ENCODE results near the gene STK32C.

The STK32C gene

DNA sequence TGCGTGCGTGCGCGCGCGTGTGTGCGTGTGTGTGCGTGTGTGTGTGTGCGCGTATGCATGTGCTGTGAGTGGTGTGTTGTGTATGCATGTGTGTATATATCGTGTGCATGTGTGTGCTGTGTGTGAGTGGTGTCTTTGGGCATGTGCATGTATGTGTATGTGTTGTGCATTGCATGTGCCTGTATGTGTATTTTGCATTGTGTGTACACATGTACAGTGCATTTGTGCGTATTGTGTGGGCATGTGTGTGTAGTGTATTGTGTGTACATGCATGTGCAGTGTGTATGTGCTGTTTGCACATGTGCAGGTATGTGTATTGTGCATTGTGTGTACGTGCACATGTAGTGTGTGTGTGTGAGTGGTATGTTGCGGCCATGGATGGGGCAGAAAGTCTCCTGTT, 127.0 kb downstream of the STK32C start:
- Mint-ChIP-seq H3K27ac (no peak overlapping the region), H3K36me3 (no peaks in the 10 kb centered on the region), H3K9me3 (peaks cover 2% of the 10 kb centered on the region), H3K4me3 (no peak overlapping the region), H3K27me3 (peaks cover 58% of the 10 kb centered on the region), H3K4me1 (peaks cover 7% of the 10 kb centered on the region)
- no peak for ATAC-seq

DNA sequence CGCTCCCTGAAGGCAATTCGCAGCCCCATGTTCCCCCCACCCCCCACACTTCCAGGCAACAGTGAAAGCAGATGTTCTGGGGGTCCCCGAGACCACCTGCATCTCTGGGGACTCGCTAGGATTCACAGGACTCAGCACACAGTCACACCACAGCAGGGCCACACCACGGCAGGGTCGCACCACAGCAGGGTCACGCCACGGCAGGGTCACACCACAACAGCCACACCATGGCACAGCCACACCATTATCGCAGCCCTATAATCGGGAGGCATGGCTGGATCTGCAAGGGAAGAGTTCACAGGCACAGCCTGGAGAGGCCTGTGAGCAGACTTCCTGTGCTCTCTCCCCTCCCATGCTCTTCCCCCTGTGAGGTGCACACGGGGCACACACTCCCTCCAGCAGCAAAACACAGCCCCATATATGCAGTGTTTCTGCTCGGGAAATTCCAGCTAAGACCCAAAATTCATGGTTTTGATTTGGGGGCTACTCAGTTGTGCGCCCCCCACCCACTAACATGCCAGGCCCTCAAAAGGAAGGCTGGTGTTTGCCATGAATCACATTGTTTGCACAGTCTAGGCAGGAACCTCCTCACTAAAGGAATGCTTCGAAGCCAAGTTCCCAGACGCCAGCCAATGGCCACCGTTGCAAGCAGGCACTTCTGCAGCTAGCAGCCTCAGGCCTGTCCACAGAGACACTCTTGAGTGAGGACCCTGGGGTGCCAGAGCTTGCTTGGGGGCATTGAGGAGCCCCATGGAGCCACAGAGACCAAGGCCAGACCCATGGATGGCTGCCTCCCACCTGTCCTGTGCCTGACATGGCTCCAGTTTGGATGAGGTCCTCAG, 128.0 kb downstream of the STK32C start:
- Mint-ChIP-seq H3K4me1 (peaks cover 7% of the 10 kb centered on the region), H3K4me3 (no peak overlapping the region), H3K36me3 (no peaks in the 10 kb centered on the region), H3K9me3 (peaks cover 2% of the 10 kb centered on the region), H3K27ac (no peak overlapping the region), H3K27me3 (peaks cover 60% of the 10 kb centered on the region)
- no peak for ATAC-seq

DNA sequence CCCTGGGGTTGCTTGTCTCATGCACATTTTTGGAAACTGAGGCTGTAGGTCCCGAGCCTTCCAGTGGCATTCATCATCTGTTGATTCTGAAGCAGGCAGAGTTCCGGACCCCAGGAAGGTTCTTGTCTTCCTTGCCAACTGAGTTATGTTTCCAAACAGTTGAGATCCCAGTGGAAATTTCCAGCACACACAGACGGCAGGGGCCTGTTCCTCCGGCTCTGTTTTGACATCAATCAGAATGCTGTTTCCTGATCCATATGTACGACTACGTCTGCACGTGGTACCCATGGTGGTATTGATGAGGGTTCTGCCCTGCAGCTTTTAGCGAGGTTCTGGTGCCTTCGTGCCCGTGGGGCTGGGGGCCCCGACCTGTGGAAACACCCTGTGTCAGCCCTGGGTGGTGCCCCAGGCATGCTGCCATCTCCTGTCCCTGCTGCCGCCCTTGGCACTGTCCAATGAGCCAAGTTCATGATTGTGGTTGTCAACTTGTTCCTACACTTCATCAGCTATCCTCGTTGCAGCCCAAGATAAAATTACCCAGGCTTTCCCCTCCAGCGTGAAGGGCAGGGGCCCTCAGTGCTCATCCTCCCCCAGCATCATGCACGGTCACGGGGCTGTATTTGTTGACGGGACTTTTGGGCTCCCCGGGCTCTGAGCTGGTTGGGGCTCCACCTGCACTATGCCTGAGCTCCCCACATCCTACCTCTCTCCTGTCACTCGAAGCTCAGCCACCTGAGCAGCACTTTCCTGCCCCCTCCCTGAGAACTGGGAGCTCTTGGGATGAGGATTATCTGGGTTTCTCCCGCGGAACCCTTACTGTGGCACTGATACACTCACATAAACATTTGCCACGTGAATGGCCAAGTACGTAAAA, 128.8 kb downstream of the STK32C start:
- no peak overlapping the region for H3K4me3 Mint-ChIP-seq
- peaks cover 2% of the 10 kb centered on the region for H3K9me3 Mint-ChIP-seq
- H3K36me3 Mint-ChIP-seq: no peaks in the 10 kb centered on the region
- H3K27me3 Mint-ChIP-seq: peaks cover 59% of the 10 kb centered on the region
- H3K4me1 Mint-ChIP-seq: peaks cover 7% of the 10 kb centered on the region
- ATAC-seq: no peak
- no peak overlapping the region for H3K27ac Mint-ChIP-seq

DNA sequence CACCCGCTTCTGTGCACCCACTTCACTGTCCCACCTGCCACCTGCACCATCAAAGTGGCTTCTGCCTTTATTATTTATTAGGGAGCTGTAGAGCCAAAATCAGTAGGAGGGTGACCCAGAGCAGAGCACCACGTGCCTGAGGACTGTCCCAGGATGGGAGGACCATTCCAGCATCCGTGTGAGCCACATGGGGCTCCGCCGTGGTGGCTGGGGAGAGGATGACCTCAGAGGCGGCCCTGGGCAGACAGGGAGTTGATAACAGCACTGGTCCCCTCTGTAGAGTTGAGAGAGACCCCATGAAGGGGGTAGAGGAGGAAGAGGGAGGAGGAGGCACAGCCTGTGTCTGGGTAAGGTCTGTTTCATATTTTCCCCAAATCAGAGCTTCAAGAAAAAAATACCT, 129.7 kb downstream of the STK32C start:
- ATAC-seq: no peak
- Mint-ChIP-seq H3K9me3 (peaks cover 7% of the 10 kb centered on the region), H3K36me3 (no peaks in the 10 kb centered on the region), H3K27ac (no peak overlapping the region), H3K4me3 (no peak overlapping the region), H3K27me3 (peaks cover 63% of the 10 kb centered on the region), H3K4me1 (peaks cover 7% of the 10 kb centered on the region)

DNA sequence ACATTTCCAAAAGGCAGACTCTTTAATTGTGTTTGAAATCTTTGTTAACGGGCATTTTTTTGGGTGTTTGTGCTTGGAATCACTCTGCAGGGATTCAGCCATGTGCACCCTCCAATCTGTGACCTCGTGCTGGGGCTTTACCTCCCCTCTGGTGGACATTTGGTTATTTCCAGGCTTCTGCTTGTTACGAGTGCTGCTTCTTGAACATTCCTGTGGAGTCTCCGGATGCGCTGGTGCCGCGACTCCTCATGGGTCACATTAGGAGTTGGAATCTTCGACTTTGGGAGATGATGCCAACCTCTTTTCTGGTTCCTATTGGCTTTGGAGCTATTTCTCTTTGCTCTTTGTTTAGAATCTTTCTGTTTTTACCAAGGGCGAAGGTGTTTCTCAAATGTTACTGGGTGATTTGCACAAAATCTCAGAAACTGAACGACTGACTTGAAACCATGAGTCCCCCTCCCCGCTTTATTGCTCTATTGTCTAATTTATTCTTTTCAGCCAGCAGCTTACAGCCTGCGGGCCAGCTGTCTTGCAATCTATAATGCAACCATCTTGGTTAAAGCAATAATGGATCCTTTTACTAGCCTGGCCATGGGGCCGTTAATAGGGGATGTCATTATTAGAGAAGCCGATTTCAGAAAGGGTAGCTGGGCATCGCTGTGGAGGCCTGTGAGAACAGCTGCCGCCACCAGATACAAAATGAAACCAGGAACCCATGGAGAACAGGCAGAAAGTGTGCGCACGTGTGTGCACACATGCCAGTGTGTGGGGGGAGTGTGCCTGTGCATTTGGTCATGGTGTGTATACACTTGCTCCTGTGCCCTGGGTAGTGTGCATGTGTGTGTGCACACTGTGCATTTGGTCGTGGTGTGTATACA, 130.9 kb downstream of the STK32C start:
- H3K27me3 Mint-ChIP-seq: peaks cover 75% of the 10 kb centered on the region
- H3K9me3 Mint-ChIP-seq: peaks cover 7% of the 10 kb centered on the region
- H3K4me1 Mint-ChIP-seq: peaks cover 7% of the 10 kb centered on the region
- no peaks in the 10 kb centered on the region for H3K36me3 Mint-ChIP-seq
- no peak overlapping the region for H3K27ac Mint-ChIP-seq
- no peak for ATAC-seq
- no peak overlapping the region for H3K4me3 Mint-ChIP-seq

DNA sequence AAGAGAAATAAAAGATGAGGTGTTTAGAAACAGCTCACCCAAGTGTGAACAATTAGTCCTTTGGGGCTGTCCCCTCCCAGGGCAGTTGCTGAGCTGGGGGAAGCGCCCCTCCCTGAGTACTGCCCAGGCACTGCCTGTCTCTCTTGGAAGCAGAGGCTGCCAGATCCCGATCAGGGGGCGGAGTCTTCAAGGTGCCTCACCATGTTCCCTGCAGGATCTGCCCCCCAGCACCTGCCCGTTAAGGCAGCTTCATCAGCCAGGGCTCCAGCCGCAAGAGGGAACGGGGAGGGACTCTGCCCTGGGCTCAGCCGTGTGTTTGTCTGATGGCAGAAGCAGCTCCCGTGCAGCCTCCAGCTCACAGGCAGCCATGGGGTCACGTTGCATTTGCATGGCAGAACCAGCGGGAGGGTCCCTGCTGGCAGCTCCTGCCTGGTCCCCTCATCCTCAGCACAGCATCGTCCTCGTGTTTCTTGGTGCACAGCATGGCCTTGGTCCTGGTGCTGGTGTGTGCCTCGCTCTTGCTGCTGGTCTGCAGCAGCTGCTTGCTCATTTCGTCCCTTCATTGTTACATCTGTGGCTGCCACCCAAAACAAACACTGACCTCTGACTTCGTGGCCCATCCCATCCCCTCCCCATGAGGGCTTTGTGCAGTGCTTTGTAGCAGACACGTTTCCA, 131.7 kb downstream of the STK32C start:
- Mint-ChIP-seq H3K36me3 (no peaks in the 10 kb centered on the region), H3K4me1 (peaks cover 7% of the 10 kb centered on the region), H3K4me3 (no peak overlapping the region), H3K27ac (no peak overlapping the region), H3K9me3 (peaks cover 7% of the 10 kb centered on the region), H3K27me3 (peaks cover 83% of the 10 kb centered on the region)
- ATAC-seq: no peak

DNA sequence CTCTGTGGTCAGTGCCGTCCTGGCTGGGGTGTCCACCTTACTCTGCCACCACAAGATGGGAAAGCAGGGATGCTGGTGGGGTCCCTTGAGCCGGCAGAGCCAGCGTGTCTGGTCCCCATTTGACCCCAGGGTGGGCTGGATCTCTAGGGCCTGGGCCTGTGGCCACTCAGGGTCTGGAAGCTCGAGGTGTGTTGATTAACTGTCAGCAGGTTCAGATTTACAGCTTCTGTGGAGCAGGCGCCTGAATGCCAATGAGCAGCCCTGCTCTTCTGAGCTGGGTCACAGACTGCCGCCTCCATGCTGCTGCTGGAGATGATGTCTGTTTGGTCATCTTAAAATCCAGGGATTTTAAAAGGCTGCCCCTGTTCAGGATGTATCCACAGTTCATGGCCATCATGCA, 132.3 kb downstream of the STK32C start:
- Mint-ChIP-seq H3K9me3 (peaks cover 5% of the 10 kb centered on the region), H3K27ac (no peak overlapping the region), H3K27me3 (peaks cover 90% of the 10 kb centered on the region), H3K36me3 (no peaks in the 10 kb centered on the region), H3K4me1 (peaks cover 7% of the 10 kb centered on the region), H3K4me3 (no peak overlapping the region)
- no peak for ATAC-seq

DNA sequence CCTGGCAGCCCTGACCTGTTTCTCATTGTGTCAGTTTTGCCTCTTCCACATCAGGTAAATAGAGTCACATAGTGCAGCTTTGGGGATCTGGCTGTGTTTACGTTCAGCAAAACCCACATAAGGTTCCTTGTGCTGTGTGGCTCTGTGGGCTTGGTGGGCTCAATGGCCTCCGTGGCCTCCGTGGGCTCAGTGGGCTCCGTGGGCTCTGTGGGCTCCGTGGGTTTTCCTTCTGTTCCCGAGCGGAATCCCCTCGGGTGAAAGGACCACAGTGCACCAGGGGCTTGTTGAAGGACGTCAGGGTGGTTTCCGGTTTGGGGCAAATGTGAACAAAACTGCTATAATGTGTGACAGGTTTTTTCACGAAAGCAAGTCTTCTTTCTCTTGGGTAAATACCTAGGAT, 133.5 kb downstream of the STK32C start:
- no peak for ATAC-seq
- peaks cover 7% of the 10 kb centered on the region for H3K4me1 Mint-ChIP-seq
- no peak overlapping the region for H3K27ac Mint-ChIP-seq
- H3K27me3 Mint-ChIP-seq: peaks cover 88% of the 10 kb centered on the region
- H3K4me3 Mint-ChIP-seq: no peak overlapping the region
- H3K9me3 Mint-ChIP-seq: peaks cover 5% of the 10 kb centered on the region
- H3K36me3 Mint-ChIP-seq: no peaks in the 10 kb centered on the region

DNA sequence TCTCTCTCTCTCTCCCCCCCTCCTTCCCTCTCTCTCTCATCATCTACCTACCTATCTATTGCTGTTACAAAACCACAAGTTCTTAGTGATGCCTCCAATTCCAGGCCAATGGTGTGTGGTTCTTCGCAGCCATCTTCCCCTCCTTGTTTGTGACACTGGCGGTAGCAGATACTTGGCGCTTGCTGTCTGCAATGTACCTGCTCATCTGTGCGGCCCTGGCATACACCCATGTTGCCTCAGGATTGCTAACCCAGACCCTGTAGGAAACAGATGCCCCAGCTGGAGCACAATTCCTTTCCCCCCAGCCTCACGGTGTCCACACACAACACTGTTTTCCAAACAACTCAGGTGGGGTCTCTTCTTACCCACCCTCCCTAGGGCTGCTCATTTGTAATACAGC, 134.6 kb downstream of the STK32C start:
- H3K4me3 Mint-ChIP-seq: no peak overlapping the region
- H3K4me1 Mint-ChIP-seq: peaks cover 7% of the 10 kb centered on the region
- peaks cover 83% of the 10 kb centered on the region for H3K27me3 Mint-ChIP-seq
- peaks cover 5% of the 10 kb centered on the region for H3K9me3 Mint-ChIP-seq
- no peaks in the 10 kb centered on the region for H3K36me3 Mint-ChIP-seq
- no peak for ATAC-seq
- no peak overlapping the region for H3K27ac Mint-ChIP-seq

DNA sequence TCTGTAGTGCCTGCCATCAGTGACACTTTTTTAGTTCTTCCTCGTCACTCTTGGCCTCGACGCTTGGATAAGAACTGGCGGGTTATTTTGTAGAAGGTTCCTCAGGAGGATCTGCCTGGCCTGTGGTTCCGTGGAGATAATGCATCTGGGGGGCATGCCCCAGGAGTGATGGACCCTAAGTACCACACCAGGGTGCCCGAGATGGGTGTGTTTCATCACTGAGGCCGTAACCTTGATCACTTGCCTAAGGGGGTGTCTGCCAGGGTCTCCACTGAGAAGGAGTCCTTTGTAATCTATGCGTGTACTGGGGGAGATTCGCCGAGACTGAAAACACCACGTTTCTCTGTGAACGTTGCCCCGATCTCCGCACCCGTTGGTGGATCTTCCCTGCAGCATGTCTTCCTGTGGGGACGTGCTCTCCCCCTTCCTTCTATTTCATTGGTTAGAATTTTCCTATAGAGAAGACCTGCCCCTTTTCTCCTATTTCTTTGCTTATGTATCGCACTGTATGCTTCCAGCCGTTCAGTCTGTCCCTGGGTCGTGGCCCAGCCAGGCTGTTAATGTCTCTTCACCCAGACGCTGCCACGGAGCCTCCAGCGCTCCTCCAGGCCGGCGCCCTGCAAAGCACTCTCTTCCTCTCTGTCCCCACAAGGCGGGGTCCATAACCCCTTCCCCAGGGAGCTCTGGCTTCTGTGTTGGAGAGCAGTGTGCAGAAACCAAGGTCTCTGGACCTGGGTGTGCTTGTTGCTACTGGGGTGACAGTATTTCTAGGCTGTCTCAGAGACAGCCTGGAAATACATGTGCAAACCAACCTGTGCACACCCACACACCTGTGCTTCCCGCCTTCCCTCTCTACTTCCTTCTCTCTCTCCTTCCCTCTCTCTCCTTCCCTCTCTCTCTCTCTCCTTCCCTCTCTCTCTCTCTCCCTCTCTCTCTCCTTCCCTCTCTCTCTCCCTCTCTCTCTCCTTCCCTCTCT, 135.4 kb downstream of the STK32C start:
- no peak overlapping the region for H3K4me3 Mint-ChIP-seq
- ATAC-seq: peak; percentile 17
- H3K9me3 Mint-ChIP-seq: peaks cover 5% of the 10 kb centered on the region
- peaks cover 7% of the 10 kb centered on the region for H3K4me1 Mint-ChIP-seq
- H3K27me3 Mint-ChIP-seq: peaks cover 83% of the 10 kb centered on the region
- no peaks in the 10 kb centered on the region for H3K36me3 Mint-ChIP-seq
- no peak overlapping the region for H3K27ac Mint-ChIP-seq

DNA sequence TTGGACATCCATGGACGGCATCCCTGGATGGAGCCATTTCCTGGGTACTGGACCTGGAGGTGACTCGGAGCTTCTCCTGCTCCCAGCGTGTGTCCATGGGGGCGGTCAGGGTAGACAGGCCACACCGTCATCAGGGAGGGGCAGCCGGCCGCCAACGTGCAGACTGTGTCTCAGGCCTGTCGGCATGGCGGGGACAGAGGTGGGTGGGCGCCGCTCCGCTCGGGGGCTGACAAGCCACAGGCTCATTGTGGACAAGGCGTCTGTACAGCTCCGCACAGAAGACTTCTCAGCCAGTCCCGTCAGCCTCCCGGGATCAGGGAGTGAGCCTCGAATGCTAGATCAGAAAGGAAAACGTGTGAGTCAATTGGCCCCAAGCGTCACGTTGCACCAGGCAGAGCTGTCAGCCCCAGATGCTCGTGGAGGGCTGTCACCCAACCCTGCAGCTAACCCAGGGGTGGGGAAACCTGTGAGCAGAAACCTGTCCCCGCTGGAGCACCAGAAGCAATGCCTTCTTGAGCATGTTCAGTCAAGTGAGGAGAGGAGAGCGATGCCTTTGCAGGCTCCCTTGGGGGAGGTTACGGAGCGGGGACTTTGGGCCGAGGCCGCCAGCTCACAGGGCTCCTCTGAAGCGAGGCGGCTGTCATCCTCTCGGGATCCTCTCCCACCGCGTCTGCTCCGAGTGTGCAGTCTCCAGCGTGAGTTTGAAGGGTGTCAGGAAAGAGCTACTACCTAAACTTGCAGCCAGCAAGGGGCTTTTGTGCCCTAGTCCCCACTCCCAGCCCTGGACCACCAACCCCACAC, 137.0 kb downstream of the STK32C start:
- H3K36me3 Mint-ChIP-seq: no peaks in the 10 kb centered on the region
- no peak for ATAC-seq
- peaks cover 84% of the 10 kb centered on the region for H3K27me3 Mint-ChIP-seq
- H3K27ac Mint-ChIP-seq: no peak overlapping the region
- no peak overlapping the region for H3K4me3 Mint-ChIP-seq
- H3K4me1 Mint-ChIP-seq: no peaks in the 10 kb centered on the region
- H3K9me3 Mint-ChIP-seq: peaks cover 5% of the 10 kb centered on the region

DNA sequence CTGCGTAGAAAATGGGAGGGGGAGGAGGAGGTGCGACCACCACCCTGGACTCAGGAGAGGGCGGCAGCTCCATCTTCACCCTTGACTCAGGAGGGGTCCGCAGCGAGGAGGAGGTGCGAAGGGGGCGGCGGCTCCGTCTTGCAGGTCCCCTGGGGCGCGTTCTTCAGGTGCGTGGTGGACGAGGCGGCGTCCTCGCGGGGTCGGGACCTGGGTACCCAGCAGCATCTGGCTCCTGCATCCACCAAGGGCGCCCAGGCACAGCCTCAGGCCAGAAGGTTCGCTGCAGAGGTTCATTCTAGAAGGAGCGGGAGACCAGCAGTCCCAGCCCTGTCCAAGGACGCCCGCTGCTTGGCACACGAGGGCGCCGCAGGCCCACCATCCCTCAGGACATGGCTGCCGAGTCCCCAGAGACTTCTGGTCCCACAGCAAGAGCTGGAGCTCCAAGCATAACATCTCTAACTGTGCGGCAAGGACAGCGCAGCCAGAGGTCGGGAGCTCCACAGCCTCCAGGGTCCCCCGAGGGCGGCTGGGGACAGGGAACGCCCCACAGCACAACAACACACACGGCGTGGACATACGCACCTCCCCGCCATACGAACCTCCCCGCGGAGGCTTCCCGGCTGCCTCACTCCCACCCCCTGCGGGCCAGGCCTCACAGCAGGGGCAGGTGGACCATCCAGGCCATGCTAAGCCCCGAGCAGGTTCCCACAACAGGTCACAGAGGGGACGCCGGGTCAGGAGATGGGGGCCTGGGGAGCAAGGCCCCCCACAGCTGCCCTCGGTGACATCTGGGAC, 137.8 kb downstream of the STK32C start:
- H3K9me3 Mint-ChIP-seq: peaks cover 5% of the 10 kb centered on the region
- H3K27me3 Mint-ChIP-seq: peaks cover 76% of the 10 kb centered on the region
- no peak for ATAC-seq
- H3K36me3 Mint-ChIP-seq: no peaks in the 10 kb centered on the region
- H3K4me1 Mint-ChIP-seq: no peaks in the 10 kb centered on the region
- H3K4me3 Mint-ChIP-seq: no peak overlapping the region
- no peak overlapping the region for H3K27ac Mint-ChIP-seq
